GM21723 (cell line): Measurements from ENCODE around the gene MSANTD1.

ENCODE experiments used
- ATAC-seq: cut with Tn5 transposase; IDR thresholded peaks from one replicate; pipeline ENCODE4 v1.9.1; 2021; ENCODE audit warnings: mild to moderate bottlenecking, moderate library complexity; ENCODE audit not compliant: unreplicated experiment

The MSANTD1 gene

GRCh38 chr4:3262208-3263052 lies 13.5 kb downstream of the MSANTD1 start:
- ATAC-seq: no peak

- no peak for ATAC-seq
Observed at GRCh38 chr4:3263053-3263875, 14.3 kb downstream of the MSANTD1 start.

GRCh38 chr4:3263876-3264193 lies 14.9 kb downstream of the MSANTD1 start:
- ATAC-seq: no peak

- ATAC-seq: no peak
Observed at GRCh38 chr4:3266076-3266475, 17.1 kb downstream of the MSANTD1 start.

GRCh38 chr4:3267576-3268394 lies 18.8 kb downstream of the MSANTD1 start:
- ATAC-seq: no peak

GRCh38 chr4:3268395-3269104 lies 19.6 kb downstream of the MSANTD1 start:
- ATAC-seq: no peak

GRCh38 chr4:3269105-3269927 lies 20.4 kb downstream of the MSANTD1 start:
- no peak for ATAC-seq

- ATAC-seq: no peak
Observed at GRCh38 chr4:3269991-3270611, 21.1 kb downstream of the MSANTD1 start.

- ATAC-seq: no peak
Observed at GRCh38 chr4:3271131-3271530, 22.2 kb downstream of the MSANTD1 start.

- ATAC-seq: no peak
Observed at GRCh38 chr4:3276986-3277385, 28.0 kb downstream of the MSANTD1 start.

- ATAC-seq: no peak
Observed at GRCh38 chr4:3280466-3280865, 31.5 kb downstream of the MSANTD1 start.

- ATAC-seq: no peak
Observed at GRCh38 chr4:3283483-3283882, 34.5 kb downstream of the MSANTD1 start.

GRCh38 chr4:3283916-3284315 lies 35.0 kb downstream of the MSANTD1 start:
- ATAC-seq: no peak

GRCh38 chr4:3284734-3285557 lies 36.0 kb downstream of the MSANTD1 start:
- ATAC-seq: no peak

- peak; percentile 81 for ATAC-seq
Observed at GRCh38 chr4:3285558-3286334, 36.8 kb downstream of the MSANTD1 start.

GRCh38 chr4:3286335-3287175 lies 37.6 kb downstream of the MSANTD1 start:
- ATAC-seq: no peak
